ENCODE measurements around the gene BIRC2. TPM values are rescaled to one million over a fixed set of nuclear protein-coding genes. Genes with fewer than 3 reads are reported as not detected.

Gene BIRC2
- total RNA-seq, 1 experiment from 2014 or later: 32.0 TPM

DNA sequence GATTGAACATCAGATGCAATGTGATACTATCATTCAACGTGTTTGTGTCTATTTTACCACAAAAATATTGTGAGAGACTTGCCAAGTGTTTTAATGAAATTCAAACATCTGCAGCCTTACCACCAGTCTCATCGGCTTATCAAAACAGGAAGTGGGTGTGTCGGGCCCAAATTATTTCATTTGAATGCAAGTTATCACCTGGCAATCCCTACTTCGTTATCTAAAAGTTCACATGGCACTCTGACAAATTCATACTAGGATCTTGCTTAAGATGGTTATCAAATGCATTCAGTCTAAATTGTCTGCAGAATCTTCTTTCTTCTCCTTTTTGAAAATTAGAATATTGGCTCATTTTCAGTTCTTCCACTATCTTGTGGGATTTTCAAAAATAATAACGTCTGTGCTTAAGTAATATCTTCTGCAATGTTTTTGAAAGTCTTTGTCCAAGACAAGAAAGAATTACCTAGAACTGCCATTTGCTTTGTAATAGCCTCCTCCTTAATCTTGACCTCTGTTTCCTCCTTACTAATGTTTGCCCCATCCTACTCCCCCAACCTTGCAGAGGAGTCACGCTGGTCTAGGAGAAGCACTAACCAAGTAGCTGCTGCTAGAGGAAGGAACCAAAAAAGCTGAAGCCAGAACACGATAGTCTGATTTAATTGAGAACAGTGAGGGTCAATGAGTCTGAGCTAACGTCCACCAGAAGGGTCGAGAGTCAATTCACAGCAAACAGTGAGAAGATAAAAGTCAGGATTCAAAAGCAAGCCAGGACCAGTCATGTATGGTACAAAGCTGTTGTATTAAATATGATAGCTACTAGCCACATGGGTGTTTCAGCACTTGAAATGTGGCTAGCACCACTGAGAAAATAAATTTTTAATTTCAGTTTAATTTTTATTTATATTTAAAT, 39.9 kb upstream of the BIRC2 start:
- BruUV-seq (replicated peaks): no TSS peak
- Histone ChIP-seq H3K9me3 (ENCODE audit: low read depth, low read length, poor library complexity, severe bottlenecking) (no peaks in the 10 kb centered on the region), H3K36me3 (ENCODE audit: insufficient read depth, low read length, poor library complexity, severe bottlenecking) (no peaks in the 10 kb centered on the region), H3K27ac (ENCODE audit: low read depth, low read length, poor library complexity, severe bottlenecking) (no peak overlapping the region), H3K27me3 (replicated peaks; ENCODE audit: insufficient read depth, low read depth, low read length, poor library complexity) (no peaks in the 10 kb centered on the region), H3K4me3 (ENCODE audit: low read depth, low read length, poor library complexity, severe bottlenecking) (no peak overlapping the region), H3K4me1 (ENCODE audit: insufficient read depth, low read length, poor library complexity, severe bottlenecking) (peaks cover 16% of the 10 kb centered on the region)
- intact Hi-C loops (cut with micrococcal nuclease; ENCODE audit: unreplicated experiment): no loop called here
- TF ChIP-seq EZH2 (IDR thresholded peaks at IDR 0.05; ENCODE audit: borderline replicate concordance, low read depth, low read length, poor library complexity, severe bottlenecking): no peak
- TF ChIP-seq, protein P1, sequence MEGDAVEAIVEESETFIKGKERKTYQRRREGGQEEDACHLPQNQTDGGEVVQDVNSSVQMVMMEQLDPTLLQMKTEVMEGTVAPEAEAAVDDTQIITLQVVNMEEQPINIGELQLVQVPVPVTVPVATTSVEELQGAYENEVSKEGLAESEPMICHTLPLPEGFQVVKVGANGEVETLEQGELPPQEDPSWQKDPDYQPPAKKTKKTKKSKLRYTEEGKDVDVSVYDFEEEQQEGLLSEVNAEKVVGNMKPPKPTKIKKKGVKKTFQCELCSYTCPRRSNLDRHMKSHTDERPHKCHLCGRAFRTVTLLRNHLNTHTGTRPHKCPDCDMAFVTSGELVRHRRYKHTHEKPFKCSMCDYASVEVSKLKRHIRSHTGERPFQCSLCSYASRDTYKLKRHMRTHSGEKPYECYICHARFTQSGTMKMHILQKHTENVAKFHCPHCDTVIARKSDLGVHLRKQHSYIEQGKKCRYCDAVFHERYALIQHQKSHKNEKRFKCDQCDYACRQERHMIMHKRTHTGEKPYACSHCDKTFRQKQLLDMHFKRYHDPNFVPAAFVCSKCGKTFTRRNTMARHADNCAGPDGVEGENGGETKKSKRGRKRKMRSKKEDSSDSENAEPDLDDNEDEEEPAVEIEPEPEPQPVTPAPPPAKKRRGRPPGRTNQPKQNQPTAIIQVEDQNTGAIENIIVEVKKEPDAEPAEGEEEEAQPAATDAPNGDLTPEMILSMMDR (conservative IDR thresholded peaks at IDR 0.05; ENCODE audit: low read depth, low read length): no peak
- CTCF ChIA-PET: no interaction called here
- POLR2A ChIA-PET (ENCODE audit: low non-redundant PET): no interaction called here
- DNase-seq (ENCODE audit: low spot score): peak; percentile 43

DNA sequence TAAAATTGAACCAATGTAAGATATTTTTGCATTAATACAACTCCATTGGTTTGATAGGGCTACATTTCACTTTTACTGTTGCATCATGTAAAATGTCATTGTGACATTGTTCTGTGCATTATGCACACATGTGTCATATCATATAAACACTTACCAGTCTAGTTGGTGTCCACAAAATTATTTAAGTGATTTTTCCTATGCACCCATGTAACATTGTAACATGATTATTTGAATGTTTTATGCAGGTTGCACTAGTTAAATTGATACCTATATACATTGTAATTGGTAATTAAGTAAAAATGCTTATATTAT, 39.3 kb upstream of the BIRC2 start:
- intact Hi-C loops (cut with micrococcal nuclease; ENCODE audit: unreplicated experiment): no loop called here
- Histone ChIP-seq H3K4me3 (ENCODE audit: low read depth, low read length, poor library complexity, severe bottlenecking) (no peak overlapping the region), H3K9me3 (ENCODE audit: low read depth, low read length, poor library complexity, severe bottlenecking) (no peaks in the 10 kb centered on the region), H3K27me3 (replicated peaks; ENCODE audit: insufficient read depth, low read depth, low read length, poor library complexity) (no peaks in the 10 kb centered on the region), H3K4me1 (ENCODE audit: insufficient read depth, low read length, poor library complexity, severe bottlenecking) (peaks cover 16% of the 10 kb centered on the region), H3K36me3 (ENCODE audit: insufficient read depth, low read length, poor library complexity, severe bottlenecking) (no peaks in the 10 kb centered on the region), H3K27ac (ENCODE audit: low read depth, low read length, poor library complexity, severe bottlenecking) (no peak overlapping the region)
- ChIA-PET CTCF (no interaction called here), POLR2A (ENCODE audit: low non-redundant PET) (no interaction called here)
- no peak for TF ChIP-seq EZH2 (IDR thresholded peaks at IDR 0.05; ENCODE audit: borderline replicate concordance, low read depth, low read length, poor library complexity, severe bottlenecking)
- TF ChIP-seq, protein P1 (conservative IDR thresholded peaks at IDR 0.05; ENCODE audit: low read depth, low read length): no peak
- no peak for DNase-seq (ENCODE audit: low spot score)
- BruUV-seq (replicated peaks): no TSS peak

- ChIA-PET POLR2A (ENCODE audit: low non-redundant PET) (interaction anchor here (0.6 kb wide), 1 partner anchor 236 kb away, joined by 6 read pairs; no protein-coding TSS in a partner anchor), CTCF (no interaction called here)
- no peak overlapping the region for H3K4me3 ChIP-seq (ENCODE audit: low read depth, low read length, poor library complexity, severe bottlenecking)
- H3K27me3 ChIP-seq (replicated peaks; ENCODE audit: insufficient read depth, low read depth, low read length, poor library complexity): no peaks in the 10 kb centered on the region
- no peak overlapping the region for H3K27ac ChIP-seq (ENCODE audit: low read depth, low read length, poor library complexity, severe bottlenecking)
- TF ChIP-seq EZH2 (IDR thresholded peaks at IDR 0.05; ENCODE audit: borderline replicate concordance, low read depth, low read length, poor library complexity, severe bottlenecking): no peak
- TF ChIP-seq, protein P1 (conservative IDR thresholded peaks at IDR 0.05; ENCODE audit: low read depth, low read length): peak; percentile 43
- no peaks in the 10 kb centered on the region for H3K36me3 ChIP-seq (ENCODE audit: insufficient read depth, low read length, poor library complexity, severe bottlenecking)
- no peaks in the 10 kb centered on the region for H3K9me3 ChIP-seq (ENCODE audit: low read depth, low read length, poor library complexity, severe bottlenecking)
- intact Hi-C loops (cut with micrococcal nuclease; ENCODE audit: unreplicated experiment): no loop called here
- peaks cover 23% of the 10 kb centered on the region for H3K4me1 ChIP-seq (ENCODE audit: insufficient read depth, low read length, poor library complexity, severe bottlenecking)
- BruUV-seq (replicated peaks): no TSS peak
- DNase-seq (ENCODE audit: low spot score): peak; percentile 47
These were observed 37.1 kb upstream of the BIRC2 start for GRCh38 chr11:102309621-102310541.
